Heart right ventricle (tissue), 16 donors: Measurements from ENCODE around the gene CSNK2A1. TPM values are rescaled to one million over a fixed set of nuclear protein-coding genes. Genes with fewer than 3 reads are reported as not detected.
A peak's percentile ranks its signal among the peaks of the same experiment; 100 is the strongest.
"Not testable (repeated sequence)": the region's sequence is repeated elsewhere in the genome, so short reads cannot be mapped to it uniquely, and the experiment has no call there.

ENCODE experiments used
- ATAC-seq, 8 donors: fragments of 200-7000 bp; cut with Tn5 transposase; one replicate each; pipeline ENCODE4 v1.9.1; 2020; ENCODE audit warnings: mild to moderate bottlenecking in 8 of 8, moderate library complexity in 8 of 8, moderate number of reproducible peaks in 1 of 8
- DNase-seq, 2 donors: peaks; one replicate each; pipeline ENCODE4 v3.0.0-alpha.2; 2020
- H3K27ac ChIP-seq, 10 donors: fragments of 200-600 bp; sonication (generic) in 2 of 10; one replicate each; pipeline versions ENCODE4 v1.5.0 to v1.8.0; 2020 to 2022; ENCODE audit warnings: mild to moderate bottlenecking in 3 of 10
- H3K27me3 ChIP-seq, 7 donors: fragments of 200-600 bp; one replicate each; pipeline ENCODE4 v1.8.0; 2021 to 2022; ENCODE audit warnings: mild to moderate bottlenecking in 2 of 7
- H3K36me3 ChIP-seq, 9 donors: fragments of 200-600 bp; sonication (generic) in 1 of 9; one replicate each; pipeline versions ENCODE4 v1.5.0 to v1.8.0; 2020 to 2022; ENCODE audit warnings: mild to moderate bottlenecking in 2 of 9
- H3K4me1 ChIP-seq, 9 donors: fragments of 200-600 bp; sonication (generic) in 1 of 9; one replicate each; pipeline versions ENCODE4 v1.5.0 to v1.8.0; 2020 to 2022; ENCODE audit warnings: mild to moderate bottlenecking in 4 of 9
- H3K4me3 ChIP-seq, 10 donors: fragments of 200-600 bp; sonication (generic) in 2 of 10; one replicate each; pipeline versions ENCODE4 v1.5.0 to v1.8.0; 2020 to 2022; ENCODE audit warnings: mild to moderate bottlenecking in 7 of 10, moderate library complexity in 2 of 10
- H3K9me3 ChIP-seq, 11 donors: fragments of 200-600 bp in 10 of 11; sonication (generic) in 2 of 11; one replicate each; pipeline versions ENCODE4 v1.5.0 to v1.8.0; 2013 to 2022; ENCODE audit warnings: mild to moderate bottlenecking in 2 of 11, control low read depth in 1 of 11, moderate library complexity in 1 of 11
- CTCF ChIP-seq, 9 donors: fragments of 200-600 bp; sonication (generic) in 2 of 9; IDR thresholded peaks; one replicate each; pipeline versions ENCODE4 v1.5.0 to v1.8.0; 2021 to 2022; ENCODE audit warnings: antibody characterized with exemption in 9 of 9, mild to moderate bottlenecking in 5 of 9, moderate library complexity in 1 of 9
- WGBS, 2 donors: extraction: QIAGEN DNeasy Blood & Tissue Kit; methylation state at CpG; one replicate each; pipeline ENCODE4 v1.1.7; 2013; ENCODE audit warnings: inconsistent platforms in 1 of 2; 5-methylcytosine and 5-hydroxymethylcytosine counted together
- intact Hi-C, 10 donors: fragments of 100-400 bp; cut with DNase I; formaldehyde crosslinking; loops; one replicate each; pipeline versions ENCODE4 v1.11.1 to v1.14.2; 2022
- polyA plus RNA-seq, 2 donors: library from polyadenylated mRNA; stranded (reverse); fragments of 200-250 nt; gene quantifications; one replicate each; pipeline ENCODE4 v1.2.3, GENCODE V29; 2013
- total RNA-seq, 10 donors: library from RNA; stranded (reverse); fragmentation: NEBNext Ultra II Directional in 3 of 10; extraction: Animal tissue kit (Norgen Biotek cat#: 25700) in 3 of 10; gene quantifications; one replicate each; pipeline versions ENCODE4 v1.2.1 to v1.2.4, GENCODE V29; 2021 to 2023
- donor health status: Arrhythmogenic right ventricular cardiomyopathy.
- donor health status: ischemic (EF 13 %, LVEDD 7.1; RV severe dilation, severe dysfunction).
- donor health status: healthy with polysubstance abuse.
- donor health status: DM: no; HTN: yes; CAD: no.
- donor health status: DM: no; HTN: no; CAD: no.
- donor health status: ischemic (EF 25% LVEDD 6.9; RV normal size, moderate dysfunction).
- donor health status: ischemic (EF 25% LVEDD 5.7; RV mildly dilated, moderate dysfunction).
- donor health status: healthy.
- donor health status: DM: yes; HTN: yes; CAD: no.
- donor health status: Ischemic cardiomyopathy.
- donor health status: ischemic (EF 35%, LVEDD 5.7; RV mildly dilated, moderate dysfunction).
- donor health status: nonischemic (EF 11% LVEDD 7.7; RV severe dilation, severe dysfunction).
- donor health status: DM: yes; HTN: yes; CAD: no.
- donor health status: PGD.
- donor health status: ischemic (EF 29% LVEDD 5.4; RV normal size, mild dysfunction).
- donor health status: nonischemic (EF 23%, LVEDD 6.1; RV moderate dilation, normal function).

CSNK2A1 gene
- total and polyA plus RNA-seq, 12 donors: 21.4 to 137 (median 125) TPM

- H3K4me1 ChIP-seq: peaks cover 0 to 64% (median 44%) of the 10 kb centered on the region in 9 donors
- no peak for ATAC-seq
- TF ChIP-seq CTCF (IDR thresholded peaks at IDR 0.05): no peak
Measured at GRCh38 chr20:515696-516095, 27.9 kb downstream of the CSNK2A1 start.

GRCh38 chr20:513429-513828 lies 30.2 kb downstream of the CSNK2A1 start:
- intact Hi-C loops: no loop called here
- no peak for DNase-seq
- Histone ChIP-seq H3K4me1 (peaks cover 0 to 84% (median 54%) of the 10 kb centered on the region in 9 donors), H3K27me3 (no peaks in the 10 kb centered on the region), H3K36me3 (peaks cover 0 to 3% (median 0%) of the 10 kb centered on the region in 9 donors), H3K9me3 (no peaks in the 10 kb centered on the region), H3K4me3 (no peak overlapping the region), H3K27ac (no peak overlapping the region)
- no peak for ATAC-seq
- TF ChIP-seq CTCF (IDR thresholded peaks at IDR 0.05): no peak
- 88 to 94% methylated on average over 2 of the region's 2 CpGs for WGBS, 2 donors

More at GRCh38 chr20:515696-516095, 27.9 kb downstream of the CSNK2A1 start:
- Histone ChIP-seq H3K27ac (no peak overlapping the region), H3K36me3 (peaks cover 0 to 10% (median 4%) of the 10 kb centered on the region in 9 donors), H3K4me3 (no peak overlapping the region), H3K9me3 (peaks cover 0 to 19% (median 11%) of the 10 kb centered on the region in 11 donors), H3K27me3 (no peaks in the 10 kb centered on the region)
- 95 to 98% methylated on average over 3 of the region's 3 CpGs for WGBS, 2 donors
- intact Hi-C loops: no loop called here
- DNase-seq: no peak

- DNase-seq, intact Hi-C loops, H3K4me3 ChIP-seq, H3K27ac ChIP-seq, H3K27me3 ChIP-seq, ATAC-seq, H3K9me3 ChIP-seq: not testable (repeated sequence)
- Histone ChIP-seq H3K4me1 (peaks cover 0 to 83% (median 42%) of the 10 kb centered on the region in 9 donors), H3K36me3 (peaks cover 0 to 31% (median 14%) of the 10 kb centered on the region in 9 donors)
- 85 to 86% methylated on average over 9 of the region's 9 CpGs for WGBS, 2 donors
Measured at GRCh38 chr20:510328-511057, 33.1 kb downstream of the CSNK2A1 start.

GRCh38 chr20:508364-508787 lies 35.2 kb downstream of the CSNK2A1 start:
- 28 to 32% methylated on average over 4 to 6 of the region's 6 CpGs for WGBS, 2 donors
- H3K27ac ChIP-seq, H3K9me3 ChIP-seq, H3K4me3 ChIP-seq, intact Hi-C loops, H3K27me3 ChIP-seq, DNase-seq: not testable (repeated sequence)
- peak in 6 of 8 donors; percentile 12 to 77 (median 57) for ATAC-seq
- peaks cover 0 to 52% (median 27%) of the 10 kb centered on the region in 9 donors for H3K36me3 ChIP-seq
- H3K4me1 ChIP-seq: peaks cover 0 to 63% (median 36%) of the 10 kb centered on the region in 9 donors

- DNase-seq (no peak), ATAC-seq (no peak)
- Histone ChIP-seq H3K4me3 (no peak overlapping the region), H3K36me3 (peaks cover 0 to 57% (median 27%) of the 10 kb centered on the region in 9 donors), H3K27ac (no peak overlapping the region), H3K4me1 (peaks cover 0 to 58% (median 31%) of the 10 kb centered on the region in 9 donors), H3K9me3 (no peaks in the 10 kb centered on the region), H3K27me3 (no peaks in the 10 kb centered on the region)
- WGBS, 2 donors: 83 to 91% methylated on average over 7 of the region's 7 CpGs
- TF ChIP-seq CTCF (IDR thresholded peaks at IDR 0.05): no peak
- intact Hi-C loops: no loop called here
Measured at GRCh38 chr20:507761-508332, 35.7 kb downstream of the CSNK2A1 start.
